AG10803 (cell line): ENCODE data around the gene P3H4.
A peak's percentile ranks its signal among the peaks of the same experiment; 100 is the strongest.
"Not testable (repeated sequence)": the region's sequence is repeated elsewhere in the genome, so short reads cannot be mapped to it uniquely, and the experiment has no call there.

ENCODE experiments used
- DNase-seq: peaks from one replicate; pipeline ENCODE4 v3.0.0; 2010; ENCODE audit warnings: low read depth
- H3K4me3 ChIP-seq: 2 replicates; pipeline ENCODE4 v1.5.1; 2011; ENCODE audit warnings: mild to moderate bottlenecking, low read length, control low read depth
- CTCF ChIP-seq: conservative IDR thresholded peaks from 2 replicates; pipeline ENCODE4 v1.5.1; 2011; ENCODE audit warnings: mild to moderate bottlenecking, low read length, control low read depth, inconsistent platforms

Gene P3H4

GRCh38 chr17:41811549-41812380, at the start of gene P3H4:
TSS of gene P3H4 (minus strand) at chr17:41811949. CDS start at chr17:41811915, 34 bp downstream.
- peak; percentile 75 for DNase-seq
- H3K4me3 ChIP-seq: peak within 1 kb of the TSS; percentile 90
- peak; percentile 55 for TF ChIP-seq CTCF

DNA sequence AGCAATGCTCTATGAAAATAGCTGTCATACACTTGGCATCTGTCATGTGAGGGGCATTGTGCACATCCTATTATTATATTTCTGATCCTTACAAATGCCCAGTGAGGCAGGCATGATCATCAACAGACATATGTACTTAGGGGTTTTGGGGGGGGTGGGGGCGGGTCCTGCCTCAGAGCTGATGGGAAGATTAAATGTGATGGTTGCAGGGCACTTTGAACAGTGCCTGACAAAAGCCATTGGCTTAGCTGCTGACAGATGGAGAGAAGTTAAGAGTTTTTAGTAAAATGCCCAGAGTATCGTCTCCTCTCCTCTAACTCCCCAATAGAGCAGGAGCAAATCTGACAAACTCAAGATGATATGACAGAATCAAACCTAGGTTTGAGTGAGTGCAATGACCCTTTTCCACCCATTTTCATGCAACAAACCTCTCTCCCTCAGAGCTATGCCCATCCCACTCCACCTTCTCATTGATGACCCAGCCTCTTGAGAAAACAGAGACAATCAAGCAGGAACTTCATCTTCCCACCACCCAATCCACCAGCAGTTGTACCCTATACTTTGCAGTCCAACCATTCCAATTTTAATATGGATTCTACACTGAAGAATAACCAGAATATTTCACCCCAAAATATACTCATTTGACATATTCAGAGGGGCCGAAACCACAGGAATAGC, 48.6 kb upstream of the P3H4 start:
- no peak overlapping the region for H3K4me3 ChIP-seq
- no peak for TF ChIP-seq CTCF
- DNase-seq: no peak

DNA sequence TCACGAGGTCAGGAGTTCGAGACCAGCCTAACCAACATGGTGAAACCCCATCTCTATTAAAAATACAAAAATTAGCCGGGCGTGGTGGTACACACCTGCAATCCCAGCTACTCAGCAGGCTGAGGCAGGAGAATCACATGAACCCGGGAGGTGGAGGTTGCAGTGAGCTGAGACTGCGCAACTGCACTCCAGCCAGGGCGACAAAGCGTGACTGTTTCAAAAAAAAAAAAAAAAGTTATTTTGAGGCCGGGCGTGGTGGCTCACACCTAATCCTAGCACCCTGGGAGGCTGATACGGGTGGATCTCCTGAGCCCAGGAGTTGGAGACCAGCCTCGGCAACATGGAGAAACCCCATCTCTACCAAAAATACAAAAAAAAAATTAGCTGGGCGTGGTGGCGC, 39.6 kb upstream of the P3H4 start:
- H3K4me3 ChIP-seq, DNase-seq: not testable (repeated sequence)

- H3K4me3 ChIP-seq: no peak overlapping the region
- no peak for TF ChIP-seq CTCF
- no peak for DNase-seq
Observed at GRCh38 chr17:41849251-41849990, 37.7 kb upstream of the P3H4 start.

- no peak for DNase-seq
- H3K4me3 ChIP-seq: no peak overlapping the region
- no peak for TF ChIP-seq CTCF
Observed at GRCh38 chr17:41848788-41849187, 37.0 kb upstream of the P3H4 start.

DNA sequence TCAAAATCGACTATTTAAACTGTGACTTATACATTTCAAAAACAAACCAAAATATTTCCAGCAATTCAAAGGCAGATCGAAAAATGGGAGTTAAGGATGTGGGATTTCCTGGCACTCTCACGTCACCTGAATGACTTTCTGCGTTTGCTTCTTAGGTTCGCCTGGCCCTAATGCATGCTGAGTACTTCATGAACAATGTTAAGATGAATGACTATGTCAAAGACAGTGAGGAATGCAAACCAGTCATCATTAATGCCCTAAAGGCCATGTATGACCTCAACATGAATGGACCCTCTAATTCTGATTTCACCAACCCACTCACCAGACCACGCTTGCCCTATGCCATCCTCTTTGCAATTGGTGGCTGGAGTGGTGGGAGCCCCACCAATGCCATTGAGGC, 33.2 kb upstream of the P3H4 start:
- H3K4me3 ChIP-seq: no peak overlapping the region
- no peak for TF ChIP-seq CTCF
- DNase-seq: no peak

GRCh38 chr17:41840781-41841180, 29.0 kb upstream of the P3H4 start:
- DNase-seq, H3K4me3 ChIP-seq: not testable (repeated sequence)

GRCh38 chr17:41839448-41839847, 27.7 kb upstream of the P3H4 start:
- H3K4me3 ChIP-seq, DNase-seq: not testable (repeated sequence)
